ENCODE data around the gene UGGT2. TPM values are rescaled to one million over a fixed set of nuclear protein-coding genes. Genes with fewer than 3 reads are reported as not detected.

UGGT2 gene
- polyA plus RNA-seq, 2 of the 4 experiments (the other 2 are of a cell fraction): 10.3 to 27.9 TPM

- CTCF ChIA-PET: no interaction called here
- peak within 1 kb of the TSS; percentile 98 for H3K4me2 ChIP-seq
- DNase-seq (ENCODE audit: low read depth in 1 of 2, low spot score in 1 of 2): peak; percentile 16 to 31
Measured at GRCh38 chr13:96089749-96090239, 36.6 kb upstream of the UGGT2 start, which contains the start of gene HS6ST3. TSS of gene HS6ST3 (plus strand) at chr13:96090107.

GRCh38 chr13:96089139-96089538 is 35.9 kb upstream of the UGGT2 start:
- Histone ChIP-seq H3K9me3 (no peaks in the 10 kb centered on the region), H3K27ac (no peak overlapping the region), H3K4me2 (peak overlapping the region; percentile 98; the same call in 1 of the 3 replicates), H3K4me1 (peaks cover 4% of the 10 kb centered on the region; the same call in 2 of the 3 replicates), H3K4me3 (no peak overlapping the region)
- ChIA-PET CTCF (no interaction called here), POLR2A (no interaction called here)
- ATAC-seq: no peak
- DNase-seq (ENCODE audit: low read depth in 1 of 2, low spot score in 1 of 2): no peak
- no peak for FAIRE-seq
- TF ChIP-seq ZNF302 (CRISPR knock-in tag; IDR thresholded peaks at IDR 0.05) (no peak), KDM1A (IDR thresholded peaks at IDR 0.05; ENCODE audit: low read depth) (no peak), ZC3H11A (IDR thresholded peaks at IDR 0.05) (no peak), KDM5A (IDR thresholded peaks at IDR 0.05) (no peak), E2F6 (IDR thresholded peaks at IDR 0.05; ENCODE audit: borderline replicate concordance, low read depth) (no peak), PHF8 (IDR thresholded peaks at IDR 0.05; ENCODE audit: borderline replicate concordance, low read depth) (no peak), HDAC2 (IDR thresholded peaks at IDR 0.05) (no peak), RFX5 (IDR thresholded peaks at IDR 0.05) (no peak), JUN (IDR thresholded peaks at IDR 0.05) (no peak), RNF2 (IDR thresholded peaks at IDR 0.05; ENCODE audit: borderline replicate concordance, low read depth) (0 out of 2 replicates have a peak, but pooled peaks have one; percentile 28), CTCF (IDR thresholded peaks at IDR 0.05) (no peak), CBX8 (IDR thresholded peaks at IDR 0.05) (peak; percentile 86)
- 65% methylated on average over 4 of the region's 4 CpGs for WGBS (ENCODE audit: missing lambda C conversion rate)

More at GRCh38 chr13:96089749-96090239, 36.6 kb upstream of the UGGT2 start, which contains the start of gene HS6ST3:
- Histone ChIP-seq H3K4me1 (peaks cover 4% of the 10 kb centered on the region; the same call in 2 of the 3 replicates), H3K4me3 (peak within 1 kb of the TSS; percentile 57), H3K9me3 (no peaks in the 10 kb centered on the region), H3K27ac (peak within 1 kb of the TSS in 1 of 2 experiments; percentile 55; a peak in 2 of 6 replicates)
- TF ChIP-seq RNF2 (IDR thresholded peaks at IDR 0.05; ENCODE audit: borderline replicate concordance, low read depth) (0 out of 2 replicates have a peak, but pooled peaks have one; percentile 19), FOSB (CRISPR knock-in tag; IDR thresholded peaks at IDR 0.05) (no peak)
- 0% methylated on average over 8 of the region's 35 CpGs for WGBS (ENCODE audit: missing lambda C conversion rate)
- POLR2A ChIA-PET: no interaction called here
- FAIRE-seq (no peak), ATAC-seq (peak; percentile 55 to 83)

GRCh38 chr13:96086736-96087135 is 33.5 kb upstream of the UGGT2 start:
- H3K4me1 ChIP-seq: peaks cover 4% of the 10 kb centered on the region; the same call in 2 of the 3 replicates
- FAIRE-seq: no peak
- H3K27ac ChIP-seq: no peak overlapping the region
- TF ChIP-seq JUN (IDR thresholded peaks at IDR 0.05) (no peak), JUNB (IDR thresholded peaks at IDR 0.05) (no peak), NR3C1 (IDR thresholded peaks at IDR 0.05) (no peak), CBX2 (IDR thresholded peaks at IDR 0.05; ENCODE audit: borderline replicate concordance, low read depth) (no peak), BHLHE40 (IDR thresholded peaks at IDR 0.05; ENCODE audit: low read depth, low read length) (no peak), RFX5 (IDR thresholded peaks at IDR 0.05) (no peak), PHF8 (IDR thresholded peaks at IDR 0.05; ENCODE audit: borderline replicate concordance, low read depth) (no peak), RNF2 (IDR thresholded peaks at IDR 0.05; ENCODE audit: borderline replicate concordance, low read depth) (no peak), TP53 (CRISPR knock-in tag; IDR thresholded peaks at IDR 0.05) (no peak), CEBPB (IDR thresholded peaks at IDR 0.05) (no peak), ZNF302 (CRISPR knock-in tag; IDR thresholded peaks at IDR 0.05) (no peak), TFCP2L1 (CRISPR knock-in tag; IDR thresholded peaks at IDR 0.05) (no peak), MAX (IDR thresholded peaks at IDR 0.05) (no peak), EHF (CRISPR knock-in tag; IDR thresholded peaks at IDR 0.05) (no peak), BCL3 (IDR thresholded peaks at IDR 0.05) (no peak)
- H3K9me3 ChIP-seq: no peaks in the 10 kb centered on the region
- H3K4me3 ChIP-seq: no peak overlapping the region
- ChIA-PET CTCF (no interaction called here), POLR2A (no interaction called here)
- H3K4me2 ChIP-seq: no peak overlapping the region
- no peak for ATAC-seq
- 64% methylated on average over 1 of the region's 1 CpG for WGBS (ENCODE audit: missing lambda C conversion rate)
- no peak for DNase-seq (ENCODE audit: low read depth in 1 of 2, low spot score in 1 of 2)

All from A549 (cell line).